CD4-positive, alpha-beta T cell treated with Interleukin-4 for 4 hours (primary cell): ENCODE data around the gene VPS26B.
A peak's percentile ranks its signal among the peaks of the same experiment; 100 is the strongest.
"Not testable (repeated sequence)": the region's sequence is repeated elsewhere in the genome, so short reads cannot be mapped to it uniquely, and the experiment has no call there.

ENCODE experiments used
- DNase-seq: peaks from one replicate; pipeline ENCODE4 v3.0.0-alpha.2; 2020

VPS26B gene

DNA sequence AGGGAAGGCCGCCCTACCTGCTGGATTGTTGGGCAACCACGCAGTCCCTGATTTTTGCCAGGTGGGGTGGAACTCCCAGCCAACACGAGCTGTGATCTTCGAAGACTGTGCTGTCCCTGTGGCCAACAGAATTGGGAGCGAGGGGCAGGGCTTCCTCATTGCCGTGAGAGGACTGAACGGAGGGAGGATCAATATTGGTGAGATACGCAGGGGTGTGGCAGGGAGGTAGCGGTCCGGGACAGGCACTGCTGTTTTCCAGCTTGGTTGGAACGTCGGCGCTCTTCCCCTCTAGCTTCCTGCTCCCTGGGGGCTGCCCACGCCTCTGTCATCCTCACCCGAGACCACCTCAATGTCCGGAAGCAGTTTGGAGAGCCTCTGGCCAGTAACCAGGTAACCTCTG is 36.5 kb downstream of the VPS26B start:
- DNase-seq: no peak

DNA sequence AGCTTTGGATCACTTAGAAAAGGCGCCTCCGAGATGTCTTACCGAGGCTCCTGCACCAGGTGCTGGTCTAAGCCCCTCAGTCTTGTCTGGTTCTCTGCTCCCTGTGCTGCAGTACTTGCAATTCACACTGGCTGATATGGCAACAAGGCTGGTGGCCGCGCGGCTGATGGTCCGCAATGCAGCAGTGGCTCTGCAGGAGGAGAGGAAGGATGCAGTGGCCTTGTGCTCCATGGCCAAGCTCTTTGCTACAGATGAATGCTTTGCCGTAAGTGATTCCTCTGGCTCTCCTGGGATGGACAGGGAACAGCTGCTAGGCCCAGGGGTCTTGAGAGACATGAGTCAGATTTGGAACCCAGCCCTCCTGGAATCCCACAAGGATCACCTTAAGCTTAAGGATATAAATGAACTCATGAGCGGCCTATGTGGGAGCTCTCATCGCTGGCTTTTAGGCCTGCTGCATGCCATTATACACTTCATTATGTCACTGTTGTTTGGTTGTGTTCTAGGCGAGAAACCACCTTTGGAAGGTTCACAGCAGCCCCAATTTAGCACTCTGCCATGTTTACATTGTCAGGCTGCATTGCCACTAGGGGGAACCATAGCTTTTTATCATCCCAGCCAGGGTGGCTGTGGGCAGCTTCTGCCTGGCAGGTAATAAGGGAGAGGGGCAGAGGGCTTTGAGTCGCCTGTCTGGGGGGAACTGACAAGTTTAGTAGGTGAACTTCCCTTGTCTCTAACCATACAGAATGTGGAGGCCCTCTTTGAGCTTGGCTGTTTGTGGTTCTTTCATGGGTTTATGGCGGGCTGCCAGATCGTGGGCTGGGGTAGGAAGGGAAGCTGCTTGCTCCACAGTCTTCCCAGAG is 37.4 kb downstream of the VPS26B start:
- DNase-seq: peak; percentile 37

- no peak for DNase-seq
These were observed 40.7 kb downstream of the VPS26B start for GRCh38 chr11:134264966-134265764.

DNA sequence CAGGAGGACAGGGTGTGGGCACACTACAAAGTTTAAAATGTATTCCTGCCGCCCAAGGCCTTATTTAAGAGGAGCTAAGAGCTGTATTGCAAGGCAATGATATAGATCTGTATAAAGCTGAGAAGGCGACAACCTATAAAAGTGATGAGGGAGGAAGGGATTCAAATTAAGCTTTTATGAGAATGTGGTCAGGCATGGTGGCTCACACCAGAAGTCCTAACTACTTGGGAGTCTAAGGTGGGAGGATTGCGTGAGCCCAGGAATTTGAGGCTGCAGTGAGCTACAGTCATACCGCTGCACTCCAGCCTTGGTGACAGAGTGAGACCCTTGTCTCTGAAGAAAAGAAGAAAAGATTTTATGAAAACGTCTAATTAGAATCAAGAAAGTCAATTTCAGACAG is 42.0 kb downstream of the VPS26B start:
- no peak for DNase-seq

DNA sequence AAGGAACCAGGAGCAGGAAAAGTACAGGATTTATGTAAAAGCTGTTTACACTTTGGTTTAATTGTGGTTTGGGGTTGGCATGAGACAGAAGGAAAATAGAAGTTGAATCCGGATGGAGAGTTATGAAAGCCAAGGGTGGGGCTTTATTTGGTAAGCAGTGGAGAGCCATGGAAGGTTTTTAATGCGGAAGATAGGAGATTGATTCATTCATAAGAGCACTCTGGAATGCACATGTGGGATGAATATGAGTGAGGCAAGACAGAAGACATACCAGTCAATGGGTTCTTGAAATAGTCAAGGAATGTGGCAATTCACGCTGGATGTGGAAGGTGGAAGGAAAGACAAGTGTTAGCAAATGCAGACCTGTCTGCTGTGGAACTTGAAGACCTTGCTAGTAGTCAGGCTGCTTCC is 42.4 kb downstream of the VPS26B start:
- DNase-seq: no peak

GRCh38 chr11:134267461-134267860 is 43.0 kb downstream of the VPS26B start:
- no peak for DNase-seq

DNA sequence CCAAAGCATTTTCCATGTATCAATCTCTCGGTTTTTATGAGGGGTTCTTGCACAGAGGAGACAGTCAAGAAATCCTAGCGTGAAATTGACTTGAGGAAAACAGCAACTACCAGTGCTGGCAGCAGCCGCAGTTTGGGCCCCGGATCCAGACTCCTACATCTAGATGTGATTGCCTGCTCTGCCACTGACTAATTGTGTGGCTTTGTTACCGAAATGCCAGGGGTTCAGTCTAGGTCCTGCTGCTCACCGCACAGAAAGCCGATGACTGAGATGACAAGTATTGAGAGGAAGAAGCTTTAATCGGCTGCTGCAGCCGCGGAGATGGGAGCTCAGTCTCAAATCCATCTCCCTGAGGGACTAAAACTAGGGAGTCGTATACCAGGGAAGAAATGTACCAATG is 43.5 kb downstream of the VPS26B start:
- DNase-seq: no peak

GRCh38 chr11:134270250-134270714 is 45.8 kb downstream of the VPS26B start:
- peak; percentile 40 for DNase-seq

GRCh38 chr11:134271978-134272377 is 47.5 kb downstream of the VPS26B start:
- no peak for DNase-seq

- DNase-seq: no peak
These were observed 48.2 kb downstream of the VPS26B start for GRCh38 chr11:134272381-134273316.

DNA sequence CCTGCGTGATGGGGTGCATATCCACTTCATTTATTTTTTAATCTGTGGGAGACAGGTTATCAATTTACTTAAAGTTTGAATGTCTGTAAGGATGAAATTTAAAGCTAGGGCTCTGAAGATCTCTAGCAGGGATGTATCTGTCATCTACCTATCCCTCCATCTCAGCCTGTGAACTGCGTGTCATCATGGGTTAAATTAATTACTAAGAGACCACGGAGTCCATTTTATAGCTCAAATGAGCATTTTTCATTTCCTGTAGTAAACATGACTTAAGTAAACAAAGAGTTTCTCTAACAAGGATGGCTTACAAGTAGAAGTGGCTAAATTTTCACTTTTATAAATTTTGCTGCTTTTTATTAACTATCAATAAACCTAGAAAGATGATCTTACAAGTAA is 48.8 kb downstream of the VPS26B start:
- no peak for DNase-seq

- no peak for DNase-seq
These were observed 50.7 kb downstream of the VPS26B start for GRCh38 chr11:134275188-134275533.

DNA sequence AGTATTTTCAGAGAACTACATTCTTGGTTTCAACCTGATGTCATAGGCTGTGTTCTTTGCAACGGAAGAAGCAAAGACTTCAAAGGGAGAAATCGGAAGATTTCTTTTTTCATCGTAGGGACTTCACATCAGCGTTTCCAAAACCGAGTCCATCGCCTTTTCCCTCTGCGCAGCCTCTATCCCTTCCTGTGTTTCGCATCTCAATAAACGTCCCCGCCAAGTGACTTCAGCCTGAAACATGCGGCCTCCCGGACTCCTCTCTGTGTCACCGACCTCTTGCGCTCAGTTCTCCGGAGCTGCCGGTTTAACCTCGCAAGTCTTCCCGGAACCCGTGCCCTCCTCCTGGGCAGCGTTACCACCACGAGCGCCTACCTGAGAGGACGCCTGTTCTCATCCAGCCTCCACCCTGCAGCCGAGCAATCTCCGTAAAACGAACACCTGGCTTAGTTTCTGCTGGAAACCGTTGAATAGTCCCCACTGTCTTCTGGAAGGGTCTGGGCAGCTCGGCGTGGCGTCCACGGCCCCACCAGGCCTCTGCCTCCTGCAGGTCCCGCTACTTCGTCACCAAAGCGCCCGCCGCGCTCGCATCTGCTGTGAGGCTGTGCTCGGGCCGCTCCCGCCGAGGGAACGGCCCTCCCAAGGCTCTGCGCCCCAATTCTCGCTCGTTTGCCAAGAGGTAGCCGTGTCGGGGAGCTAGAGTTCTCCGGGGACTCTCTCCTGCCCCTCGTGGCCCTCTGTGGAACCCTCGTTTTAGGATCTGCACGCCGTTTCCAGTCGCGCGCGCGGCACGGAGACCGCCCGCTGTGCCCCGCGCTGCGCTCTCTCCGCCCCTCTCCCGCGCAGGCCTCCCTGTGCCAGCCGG is 51.3 kb downstream of the VPS26B start, which contains the start of gene GLB1L3:
Gene GLB1L3 (plus strand): TSS at position 846 of the 862 bp plus-strand sequence. CDS start 362 bp downstream, outside the sequence.
- DNase-seq: peak; percentile 69

DNA sequence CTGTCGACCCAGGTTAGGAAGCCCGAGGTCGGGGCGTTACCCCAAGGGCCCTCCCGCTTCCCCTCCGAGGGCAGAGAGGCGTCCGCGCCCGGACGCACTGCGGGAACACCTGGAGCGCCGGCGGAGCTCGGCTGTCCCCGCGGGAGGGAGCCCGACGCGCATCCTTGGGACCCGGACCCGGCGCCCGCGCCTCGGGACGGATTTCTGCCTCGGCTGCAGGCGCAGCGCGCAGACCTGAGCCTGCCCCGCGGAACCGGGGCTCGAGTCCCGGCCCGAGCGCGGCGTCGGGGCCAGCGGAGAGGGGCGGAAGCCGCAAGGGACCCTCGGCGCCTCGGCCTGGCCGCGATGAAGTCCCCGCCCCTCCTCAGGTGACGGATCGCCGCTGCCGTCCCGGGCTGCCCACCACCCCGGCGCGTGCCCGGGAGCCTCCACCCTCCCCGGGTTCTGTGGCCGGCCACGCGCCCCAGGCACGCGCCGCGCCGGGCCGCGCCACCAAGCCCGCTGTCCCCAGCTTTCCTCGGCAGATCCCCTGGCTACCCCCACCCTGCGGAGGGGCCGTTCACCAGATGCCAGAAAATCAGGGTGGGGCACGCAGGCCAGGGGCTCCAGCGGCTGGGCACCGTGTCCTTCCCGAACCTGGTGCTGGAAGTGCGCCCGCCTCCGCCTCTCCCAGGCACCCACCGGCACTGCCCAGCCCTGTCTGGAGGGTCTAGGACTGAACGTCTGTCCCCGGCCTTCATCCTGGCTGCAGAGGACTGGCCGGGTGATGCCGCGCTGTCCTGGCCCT is 52.1 kb downstream of the VPS26B start:
- DNase-seq: no peak

- DNase-seq: no peak
These were observed 52.9 kb downstream of the VPS26B start for GRCh38 chr11:134277183-134278001.

DNA sequence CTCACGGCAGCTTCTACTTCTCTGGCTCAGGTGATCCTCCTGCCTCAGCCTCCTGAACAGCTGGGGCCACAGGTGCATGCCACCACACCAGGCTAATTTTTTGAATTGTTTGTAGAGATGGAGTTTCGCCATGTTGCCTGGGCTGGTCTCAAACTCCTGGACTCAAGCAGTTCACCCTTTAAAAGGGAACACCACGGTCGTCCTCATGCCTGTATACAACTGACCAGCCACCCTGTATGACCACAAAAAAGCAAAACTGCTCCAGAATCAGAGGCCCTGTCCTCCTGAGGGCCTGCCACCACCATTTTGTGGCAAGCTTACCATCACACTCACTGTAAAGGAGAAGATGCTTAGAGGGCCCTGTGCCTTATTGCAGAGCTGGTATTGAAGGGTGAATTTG is 53.9 kb downstream of the VPS26B start:
- DNase-seq: no peak

- DNase-seq: not testable (repeated sequence)
These were observed 57.2 kb downstream of the VPS26B start for GRCh38 chr11:134281635-134282034.

DNA sequence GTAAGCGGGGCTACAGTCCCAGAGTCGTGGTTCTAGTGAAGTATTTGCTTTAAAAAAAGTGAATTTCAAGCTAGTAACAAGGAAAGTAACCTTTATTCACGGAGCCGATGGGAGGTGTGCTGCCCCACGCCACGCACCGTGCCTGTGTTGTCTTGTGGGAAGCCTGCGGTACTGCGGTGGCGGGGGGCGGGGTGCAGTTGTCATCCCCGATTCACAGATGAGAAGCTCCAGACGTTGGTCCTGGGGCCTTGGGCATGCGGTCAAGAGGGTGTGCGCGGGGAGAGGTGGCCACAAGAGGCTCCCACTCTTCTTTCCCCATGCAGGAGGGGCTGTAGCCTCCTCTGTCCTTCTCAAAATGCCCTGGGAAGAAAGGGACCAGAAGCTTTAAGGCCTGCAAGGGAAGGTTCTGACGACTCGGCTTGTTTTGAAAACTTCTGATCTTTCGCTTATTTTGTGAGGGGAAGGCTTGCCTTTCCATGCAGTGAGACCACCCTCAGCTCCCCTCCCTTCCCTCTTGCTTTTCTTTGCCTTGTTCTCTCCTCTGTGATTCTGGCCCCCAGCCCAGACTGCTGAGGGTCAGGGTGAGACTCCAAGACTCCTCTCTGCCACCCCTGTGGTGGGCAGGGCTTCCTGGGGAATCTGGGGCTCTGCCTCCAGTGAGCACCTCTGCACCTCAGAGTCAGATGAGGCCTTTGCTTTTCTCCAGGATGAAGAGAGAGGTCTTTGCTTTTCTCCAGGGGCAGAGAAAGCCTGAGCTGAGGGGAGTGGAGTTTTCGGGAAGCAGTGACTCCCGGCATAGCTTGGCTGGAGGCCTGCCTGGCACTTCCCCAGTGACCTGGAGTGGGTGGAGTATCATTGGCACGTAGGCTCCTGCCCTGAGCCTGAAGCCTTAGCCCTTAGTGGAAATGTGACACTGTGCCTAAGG is 57.9 kb downstream of the VPS26B start:
- no peak for DNase-seq
